IMR-90 (cell line): Measurements from ENCODE around the gene NAIF1. TPM values are rescaled to one million over a fixed set of nuclear protein-coding genes. Genes with fewer than 3 reads are reported as not detected.

Source experiments
- ATAC-seq: fragments of 200-7000 bp; cut with Tn5 transposase; 2 replicates; pipeline ENCODE4 v1.9.1; 2020; ENCODE audit warnings: low read depth, mild to moderate bottlenecking, moderate library complexity
- BruUV-seq: library from RNA; stranded (reverse); fragments of 400-500 nt; replicated peaks from 2 replicates; lab custom pipeline; 2021; lab: Mats Ljungman, UMichigan
- CTCF ChIA-PET: fragments of 300-600 bp; formaldehyde crosslinking; extraction: SDS; loops from one replicate; lab custom pipeline; 2021; ENCODE audit warnings: antibody characterized with exemption; lab: Yijun Ruan, JAX
- POLR2A ChIA-PET: fragments of 300-600 bp; sonication (Branson Sonifier 250); formaldehyde crosslinking; loops from one replicate; lab custom pipeline; 2022; ENCODE audit warnings: antibody characterized with exemption; ENCODE audit not compliant: unreplicated experiment; lab: Charles Lee
- DNase-seq: peaks from one replicate; pipeline ENCODE4 v3.0.0; 2013
- H2AFZ ChIP-seq: replicated peaks from 2 replicates; pipeline ENCODE3; 2013; ENCODE audit warnings: low read length, mild to moderate bottlenecking; ENCODE audit not compliant: poor library complexity
- H2AK5ac ChIP-seq: 2 replicates; pipeline ENCODE4 v1.6.1; 2013; ENCODE audit warnings: low read depth, low read length, inconsistent platforms
- H2AK9ac ChIP-seq: replicated peaks from 2 replicates; pipeline ENCODE3; 2013; ENCODE audit warnings: mild to moderate bottlenecking, low read depth, low read length, moderate library complexity; ENCODE audit not compliant: poor library complexity
- H2BK120ac ChIP-seq: 2 replicates; pipeline ENCODE4 v1.6.1; 2013; ENCODE audit warnings: low read depth, low read length, inconsistent platforms
- H2BK15ac ChIP-seq: 3 replicates; pipeline ENCODE4 v1.6.1; 2013; ENCODE audit warnings: low read depth, low read length, inconsistent platforms
- H2BK20ac ChIP-seq: 2 replicates; pipeline ENCODE4 v1.6.1; 2013; ENCODE audit warnings: low read depth, mild to moderate bottlenecking, inconsistent platforms, low read length, moderate library complexity
- H2BK5ac ChIP-seq: 2 replicates; pipeline ENCODE4 v1.6.1; 2013; ENCODE audit warnings: mild to moderate bottlenecking, low read depth, low read length, inconsistent platforms; ENCODE audit not compliant: poor library complexity, severe bottlenecking
- H3K14ac ChIP-seq: replicated peaks from 2 replicates; pipeline ENCODE4 v1.6.1; 2013; ENCODE audit warnings: low read depth, low read length, inconsistent platforms
- H3K18ac ChIP-seq: 2 replicates; pipeline ENCODE4 v1.6.1; 2013; ENCODE audit warnings: low read depth, low read length, control low read depth
- H3K23ac ChIP-seq: 2 replicates; pipeline ENCODE4 v1.6.1; 2013; ENCODE audit warnings: low read depth, low read length, inconsistent platforms
- H3K27ac ChIP-seq: 2 replicates; pipeline ENCODE4 v1.5.1; 2013; ENCODE audit warnings: mild to moderate bottlenecking, control low read depth, low read length; ENCODE audit not compliant: insufficient read depth
- H3K27me3 ChIP-seq: 2 replicates; pipeline ENCODE4 v1.6.1; 2013; ENCODE audit warnings: low read length; ENCODE audit not compliant: control insufficient read depth, insufficient read depth
- H3K36me3 ChIP-seq: 2 replicates; pipeline ENCODE4 v1.6.1; 2013; ENCODE audit warnings: low read length, mixed read lengths; ENCODE audit not compliant: control insufficient read depth, insufficient read depth
- H3K4ac ChIP-seq: 2 replicates; pipeline ENCODE4 v1.6.1; 2013; ENCODE audit warnings: low read depth, low read length, inconsistent platforms
- H3K4me1 ChIP-seq: 2 replicates; pipeline ENCODE4 v1.6.1; 2013; ENCODE audit warnings: low read length, mixed read lengths; ENCODE audit not compliant: control insufficient read depth, insufficient read depth
- H3K4me2 ChIP-seq: 2 replicates; pipeline ENCODE4 v1.6.1; 2013; ENCODE audit warnings: low read depth, mild to moderate bottlenecking, control low read depth, low read length, moderate library complexity
- H3K4me3 ChIP-seq: 2 replicates; pipeline ENCODE4 v1.5.1; 2013; ENCODE audit warnings: low read depth, mild to moderate bottlenecking, control low read depth, low read length, moderate library complexity; ENCODE audit not compliant: insufficient read depth
- H3K56ac ChIP-seq: 2 replicates; pipeline ENCODE4 v1.6.1; 2013; ENCODE audit warnings: low read length, inconsistent platforms; ENCODE audit not compliant: insufficient read depth; ENCODE audit errors: extremely low read depth
- H3K79me1 ChIP-seq, 2 experiments: 2 replicates each; pipeline ENCODE4 v1.6.1; 2013; ENCODE audit warnings: low read length in 2 of 2, inconsistent platforms in 1 of 2, low read depth in 1 of 2
- H3K9ac ChIP-seq: 2 replicates; pipeline ENCODE4 v1.6.1; 2013; ENCODE audit warnings: low read depth, low read length, control low read depth
- H3K9me1 ChIP-seq: 2 replicates; pipeline ENCODE4 v1.6.1; 2013; ENCODE audit warnings: low read length, inconsistent platforms; ENCODE audit not compliant: insufficient read depth
- H3K9me3 ChIP-seq: 2 replicates; pipeline ENCODE4 v1.6.1; 2013; ENCODE audit warnings: low read length; ENCODE audit not compliant: control insufficient read depth, insufficient read depth
- H4K20me1 ChIP-seq: 2 replicates; pipeline ENCODE4 v1.6.1; 2013; ENCODE audit warnings: low read length, inconsistent platforms; ENCODE audit not compliant: insufficient read depth
- H4K5ac ChIP-seq: 2 replicates; pipeline ENCODE4 v1.6.1; 2013; ENCODE audit warnings: mild to moderate bottlenecking, low read depth, low read length, control low read depth
- H4K8ac ChIP-seq, 2 experiments: 2 replicates each; pipeline ENCODE4 v1.6.1; 2013; ENCODE audit warnings: low read depth in 2 of 2, low read length in 2 of 2, control low read depth in 1 of 2, inconsistent platforms in 1 of 2
- H4K91ac ChIP-seq: 2 replicates; pipeline ENCODE4 v1.6.1; 2013; ENCODE audit warnings: low read depth, low read length, inconsistent platforms; ENCODE audit not compliant: insufficient read depth
- BHLHE40 ChIP-seq: fragments of 150-350 bp; IDR thresholded peaks from 2 replicates; pipeline ENCODE4 v1.6.1; 2016; ENCODE audit warnings: mild to moderate bottlenecking, low read depth, low read length
- CHD1 ChIP-seq: IDR thresholded peaks from 2 replicates; pipeline ENCODE4 v1.6.1; 2012; ENCODE audit warnings: low read depth, low read length, improper control_type of control experiment
- FOS ChIP-seq: fragments of 150-350 bp; IDR thresholded peaks from 2 replicates; pipeline ENCODE4 v1.6.1; 2016; ENCODE audit warnings: low read depth, low read length
- MAFK ChIP-seq: IDR thresholded peaks from 2 replicates; pipeline ENCODE4 v1.6.1; 2012; ENCODE audit warnings: low read depth, low read length, improper control_type of control experiment
- MXI1 ChIP-seq: IDR thresholded peaks from 2 replicates; pipeline ENCODE4 v1.6.1; 2012; ENCODE audit warnings: low read depth, mild to moderate bottlenecking, low read length, moderate library complexity, borderline replicate concordance
- NFE2L2 ChIP-seq: fragments of 150-350 bp; IDR thresholded peaks from 2 replicates; pipeline ENCODE4 v1.6.1; 2016; ENCODE audit warnings: low read depth, mild to moderate bottlenecking, low read length
- RCOR1 ChIP-seq: IDR thresholded peaks from 2 replicates; pipeline ENCODE4 v1.6.1; 2012; ENCODE audit warnings: mild to moderate bottlenecking, low read length, improper control_type of control experiment; ENCODE audit not compliant: insufficient replicate concordance
- RFX5 ChIP-seq: IDR thresholded peaks from 2 replicates; pipeline ENCODE4 v1.8.0; 2012; ENCODE audit warnings: low read depth, mild to moderate bottlenecking, low read length, moderate library complexity
- SMC3 ChIP-seq: fragments of 150-350 bp; IDR thresholded peaks from 2 replicates; pipeline ENCODE4 v1.6.1; 2016; ENCODE audit warnings: low read depth, mild to moderate bottlenecking, antibody characterized with exemption, low read length, moderate library complexity
- USF2 ChIP-seq: fragments of 150-350 bp; IDR thresholded peaks from 2 replicates; pipeline ENCODE4 v1.6.1; 2017; ENCODE audit warnings: mild to moderate bottlenecking, antibody characterized with exemption, low read length, low read depth
- whole genome bisulfite sequencing, 2 experiments: methylation state at CpG; one replicate each; pipeline versions ENCODE4 v1.1.5 to v1.1.7; 2013; ENCODE audit warnings: missing lambda C conversion rate in 2 of 2; ENCODE audit not compliant: insufficient read length in 1 of 2; ENCODE audit errors: extremely low coverage in 2 of 2; 5-methylcytosine and 5-hydroxymethylcytosine counted together
- dilution Hi-C: fragments of 300-500 bp; cut with HindIII; formaldehyde crosslinking; loops from one replicate; pipeline ENCODE4 v1.14.3; 2018; ENCODE audit warnings: low sequenced_read_pairs; ENCODE audit not compliant: unreplicated experiment
- in situ Hi-C: fragments of 300-500 bp; cut with MboI; formaldehyde crosslinking; loops from 3 replicates; pipeline ENCODE4 v1.14.3; 2019; ENCODE audit warnings: low sequenced_read_pairs, inconsistent platforms, mixed read lengths
- intact Hi-C: fragments of 100-400 bp; cut with micrococcal nuclease; formaldehyde crosslinking; loops from 2 replicates; pipeline ENCODE4 v1.10.0; 2022
- polyA plus RNA-seq, 3 experiments: library from polyadenylated mRNA; depleted of rRNA; stranded (reverse); fragments of >200 nt; gene quantifications; 2 replicates each; pipeline ENCODE4 v1.2.3, GENCODE V29; 2012; ENCODE audit warnings: low replicate concordance in 1 of 3
- total RNA-seq: library from RNA; depleted of rRNA; stranded (reverse); fragments of >200 nt; gene quantifications from 2 replicates; pipeline ENCODE4 v1.2.3, GENCODE V29; 2012

Gene NAIF1
- total and polyA plus RNA-seq, 2 of the 4 experiments (the other 2 are of a cell fraction): 9.7 to 10.1 TPM

GRCh38 chr9:128062279-128062678 is 4.8 kb downstream of the NAIF1 start:
- dilution Hi-C loops: no loop called here
- H4K91ac ChIP-seq: no peak overlapping the region
- POLR2A ChIA-PET: no interaction called here

More at GRCh38 chr9:128062279-128062678, 4.8 kb downstream of the NAIF1 start:
- H3K18ac ChIP-seq: no peak overlapping the region
- H3K27me3 ChIP-seq: no peaks in the 10 kb centered on the region
- no peak overlapping the region for H3K27ac ChIP-seq
- intact Hi-C loops (no loop called here), in situ Hi-C loops (no loop called here)
- H3K23ac ChIP-seq: no peak overlapping the region
- H2BK15ac ChIP-seq: no peak overlapping the region
- no peak overlapping the region for H3K56ac ChIP-seq
- no peak for TF ChIP-seq NFE2L2
- TF ChIP-seq MAFK: no peak
- no peak for TF ChIP-seq RFX5
- no peak for TF ChIP-seq USF2
- TF ChIP-seq CHD1: no peak
- TF ChIP-seq SMC3: no peak
- TF ChIP-seq RCOR1: no peak
- no peak for TF ChIP-seq MXI1
- no peak for TF ChIP-seq BHLHE40
- no peak for TF ChIP-seq FOS
- no peaks in the 10 kb centered on the region for H3K9me3 ChIP-seq
- H3K4me1 ChIP-seq: peaks cover 10% of the 10 kb centered on the region
- no peak overlapping the region for H3K9ac ChIP-seq
- no peak overlapping the region for H2BK20ac ChIP-seq
- CTCF ChIA-PET: no interaction called here
- H2AK5ac ChIP-seq: no peak overlapping the region
- H3K9me1 ChIP-seq: peaks cover 17% of the 10 kb centered on the region
- no peak overlapping the region for H2AK9ac ChIP-seq
- no peak overlapping the region for H3K4ac ChIP-seq
- H3K36me3 ChIP-seq: peaks cover 15% of the 10 kb centered on the region; the same call in 1 of the 2 replicates
- H4K5ac ChIP-seq: no peak overlapping the region
- no peak overlapping the region for H2BK120ac ChIP-seq
- H3K79me1 ChIP-seq: peaks cover 17 to 25% of the 10 kb centered on the region in 2 experiments
- no peak overlapping the region for H3K14ac ChIP-seq
- no peak for ATAC-seq
- DNase-seq: no peak
- no peaks in the 10 kb centered on the region for H4K20me1 ChIP-seq
- no peak overlapping the region for H2AFZ ChIP-seq
- H2BK5ac ChIP-seq: no peak overlapping the region
- H3K4me3 ChIP-seq: no peak overlapping the region
- no peak overlapping the region for H4K8ac ChIP-seq
- 0% methylated on average over 1 of the region's 6 CpGs; no CpG with 5 or more reads in 1 of the 2 experiments for WGBS, 2 experiments
- no peak overlapping the region for H3K4me2 ChIP-seq
- BruUV-seq: TSS peak; percentile 54
